Liver (tissue), 9 donors: ENCODE results near the gene MRPL19. TPM values are rescaled to one million over a fixed set of nuclear protein-coding genes. Genes with fewer than 3 reads are reported as not detected.

Source experiments
- DNase-seq: peaks from one replicate; pipeline ENCODE4 v3.0.0-alpha.2; 2017; ENCODE audit warnings: low spot score
- H3K27ac ChIP-seq, 2 donors: one replicate each; pipeline ENCODE4 v1.7.0; 2013; ENCODE audit warnings: inconsistent platforms in 2 of 2, low read length in 2 of 2, control low read depth in 1 of 2, low read depth in 1 of 2, mild to moderate bottlenecking in 1 of 2
- H3K27me3 ChIP-seq, 4 donors: one replicate each; pipeline versions ENCODE4 v1.6.1 to v1.7.0; 2013; ENCODE audit warnings: low read length in 3 of 4, inconsistent platforms in 1 of 4, mild to moderate bottlenecking in 1 of 4, moderate library complexity in 1 of 4; ENCODE audit not compliant: control insufficient read depth in 4 of 4, insufficient read depth in 4 of 4
- H3K36me3 ChIP-seq, 4 donors: one replicate each; pipeline versions ENCODE4 v1.6.1 to v1.7.0; 2013; ENCODE audit warnings: low read length in 3 of 4, mild to moderate bottlenecking in 3 of 4, low read depth in 1 of 4, moderate library complexity in 1 of 4; ENCODE audit not compliant: control insufficient read depth in 4 of 4, insufficient read depth in 3 of 4
- H3K4me1 ChIP-seq, 4 donors: one replicate each; pipeline versions ENCODE4 v1.6.1 to v1.7.0; 2013; ENCODE audit warnings: low read length in 3 of 4, mild to moderate bottlenecking in 3 of 4, moderate library complexity in 1 of 4; ENCODE audit not compliant: control insufficient read depth in 4 of 4, insufficient read depth in 4 of 4
- H3K4me3 ChIP-seq, 3 donors: one replicate each; pipeline versions ENCODE4 v1.6.1 to v1.7.0; 2013; ENCODE audit warnings: low read length in 3 of 3, control low read depth in 1 of 3, low read depth in 1 of 3, mild to moderate bottlenecking in 1 of 3
- H3K9ac ChIP-seq, 2 donors: one replicate each; pipeline ENCODE4 v1.7.0; 2013; ENCODE audit warnings: low read length in 2 of 2, mild to moderate bottlenecking in 2 of 2, moderate library complexity in 2 of 2, control low read depth in 1 of 2, low read depth in 1 of 2
- H3K9me3 ChIP-seq, 4 donors: one replicate each; pipeline versions ENCODE4 v1.6.1 to v1.7.0; 2013; ENCODE audit warnings: low read length in 3 of 4; ENCODE audit not compliant: control insufficient read depth in 4 of 4
- EGR1 ChIP-seq, 2 donors: IDR thresholded peaks; 2 replicates each; pipeline ENCODE4 v1.6.1; 2016 to 2018; ENCODE audit warnings: antibody characterized with exemption in 2 of 2, low read depth in 2 of 2
- FOXA1 ChIP-seq: IDR thresholded peaks from 2 replicates; pipeline ENCODE4 v1.6.1; 2016; ENCODE audit warnings: antibody characterized with exemption
- FOXA2 ChIP-seq: IDR thresholded peaks from 2 replicates; pipeline ENCODE4 v1.6.1; 2016; ENCODE audit warnings: antibody characterized with exemption
- HNF4A ChIP-seq, 2 donors: conservative IDR thresholded peaks; 2 replicates each; pipeline ENCODE4 v1.6.1; 2016; ENCODE audit warnings: antibody characterized with exemption in 2 of 2, mild to moderate bottlenecking in 2 of 2
- HNF4G ChIP-seq: IDR thresholded peaks from 2 replicates; pipeline ENCODE4 v1.6.1; 2016; ENCODE audit warnings: antibody characterized with exemption
- JUND ChIP-seq, 2 donors: IDR thresholded peaks; 2 replicates each; pipeline ENCODE4 v1.6.1; 2016; ENCODE audit warnings: antibody characterized with exemption in 2 of 2
- NR2F2 ChIP-seq: IDR thresholded peaks from 2 replicates; pipeline ENCODE4 v1.6.1; 2016; ENCODE audit warnings: antibody characterized with exemption
- RAD21 ChIP-seq, 2 donors: IDR thresholded peaks; 2 replicates each; pipeline ENCODE4 v1.6.1; 2016; ENCODE audit warnings: antibody characterized with exemption in 2 of 2, mild to moderate bottlenecking in 2 of 2
- RXRA ChIP-seq, 2 donors: IDR thresholded peaks; 2 replicates each; pipeline ENCODE4 v1.6.1; 2017 to 2018; ENCODE audit warnings: antibody characterized with exemption in 2 of 2, mild to moderate bottlenecking in 1 of 2
- YY1 ChIP-seq: IDR thresholded peaks from 2 replicates; pipeline ENCODE4 v1.6.1; 2016; ENCODE audit warnings: antibody characterized with exemption, mild to moderate bottlenecking
- WGBS: extraction: QIAGEN DNeasy Blood & Tissue Kit; methylation state at CpG from one replicate; pipeline ENCODE4 v1.1.7; 2013; 5-methylcytosine and 5-hydroxymethylcytosine counted together
- polyA plus RNA-seq, 2 donors: library from polyadenylated mRNA; stranded (reverse) in 1 of 2; unstranded in 1 of 2; fragments of 200-250 nt in 1 of 2; fragments of >200 nt in 1 of 2; fragmentation: Nextera tagmentation in 1 of 2; extraction: Ambion mirVana in 1 of 2; gene quantifications; one replicate each; pipeline versions ENCODE4 v1.2.1 to v1.2.3, GENCODE V29; 2013 to 2015
- total RNA-seq, 2 donors: library from RNA; depleted of rRNA; stranded (reverse); fragments of >200 nt; gene quantifications; one replicate each; pipeline ENCODE4 v1.2.3, GENCODE V29; 2014
- TF ChIP-seq, protein P1 (sequence below): IDR thresholded peaks from 2 replicates; pipeline ENCODE4 v1.6.1; 2016; ENCODE audit warnings: antibody characterized with exemption
- TF ChIP-seq, protein P2 (sequence below): IDR thresholded peaks from 2 replicates; pipeline ENCODE4 v1.6.1; 2016; ENCODE audit warnings: antibody characterized with exemption
- TF ChIP-seq, protein P3 (sequence below): IDR thresholded peaks from 2 replicates; pipeline ENCODE4 v1.6.1; 2016; ENCODE audit warnings: antibody characterized with exemption, mild to moderate bottlenecking
- TF ChIP-seq, protein P4 (sequence below): IDR thresholded peaks from 2 replicates; pipeline ENCODE4 v1.6.1; 2016; ENCODE audit warnings: antibody characterized with exemption
- TF ChIP-seq, protein P5 (sequence below): fragments of 150-350 bp; IDR thresholded peaks from 2 replicates; pipeline ENCODE4 v1.5.1; 2017; ENCODE audit warnings: improper control_type of control experiment, low read depth, low read length; ENCODE audit not compliant: missing input control
- donor health status: healthy.
- donor health status: healthy.
- donor health status: healthy.
- donor health status: healthy.
- donor health status: healthy.

The MRPL19 gene
- total and polyA plus RNA-seq, 4 donors: 34.8 to 58.5 (median 42.6) TPM

DNA sequence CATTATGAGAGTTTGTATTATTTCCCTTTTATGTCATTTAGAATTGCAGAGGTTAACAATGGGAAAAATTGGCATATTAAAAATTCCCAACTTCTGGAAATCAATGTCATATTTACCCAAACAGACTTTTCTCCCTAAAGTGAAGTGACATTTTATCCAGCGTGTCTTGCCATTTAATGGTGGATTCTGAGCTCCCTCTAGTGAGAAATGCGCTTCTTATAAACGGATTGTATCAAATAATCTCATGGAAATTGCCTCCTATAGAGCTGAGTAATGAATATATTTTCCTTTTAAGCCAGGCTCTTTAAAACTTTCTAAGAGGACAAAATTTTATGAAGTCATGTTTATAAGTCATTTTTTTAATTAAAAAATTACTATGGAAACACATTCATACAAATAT lies 69.8 kb downstream of the MRPL19 start:
- Histone ChIP-seq H3K4me3 (no peak overlapping the region), H3K4me1 (peaks cover 0 to 3% (median 1%) of the 10 kb centered on the region in 4 donors), H3K9me3 (no peaks in the 10 kb centered on the region), H3K27me3 (no peaks in the 10 kb centered on the region), H3K36me3 (no peaks in the 10 kb centered on the region), H3K9ac (no peak overlapping the region), H3K27ac (no peak overlapping the region)
- DNase-seq: no peak
- 69% methylated on average over 3 of the region's 3 CpGs for WGBS
- TF ChIP-seq EGR1 (IDR thresholded peaks at IDR 0.05; ENCODE audit: low read depth in 2 of 2) (no peak), RAD21 (IDR thresholded peaks at IDR 0.05) (peak; percentile 30 to 45)

DNA sequence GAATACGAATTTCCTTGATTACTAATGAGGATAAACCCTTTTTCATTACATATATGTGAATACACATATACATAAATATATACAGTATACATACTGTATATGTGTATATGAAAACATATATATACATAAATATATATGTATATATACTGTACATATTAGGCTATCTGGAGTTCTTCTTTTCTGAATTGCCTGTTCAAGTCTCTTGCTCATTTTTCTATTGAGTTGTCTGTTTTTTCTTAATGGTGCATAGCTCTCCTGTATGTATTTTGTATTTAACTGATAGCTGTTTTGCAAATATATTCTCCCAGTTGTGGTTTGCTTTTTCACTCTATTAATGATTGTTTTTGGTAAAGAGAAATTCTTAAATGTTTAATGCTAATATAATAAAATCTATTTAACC lies 73.0 kb downstream of the MRPL19 start:
- TF ChIP-seq, protein P1, sequence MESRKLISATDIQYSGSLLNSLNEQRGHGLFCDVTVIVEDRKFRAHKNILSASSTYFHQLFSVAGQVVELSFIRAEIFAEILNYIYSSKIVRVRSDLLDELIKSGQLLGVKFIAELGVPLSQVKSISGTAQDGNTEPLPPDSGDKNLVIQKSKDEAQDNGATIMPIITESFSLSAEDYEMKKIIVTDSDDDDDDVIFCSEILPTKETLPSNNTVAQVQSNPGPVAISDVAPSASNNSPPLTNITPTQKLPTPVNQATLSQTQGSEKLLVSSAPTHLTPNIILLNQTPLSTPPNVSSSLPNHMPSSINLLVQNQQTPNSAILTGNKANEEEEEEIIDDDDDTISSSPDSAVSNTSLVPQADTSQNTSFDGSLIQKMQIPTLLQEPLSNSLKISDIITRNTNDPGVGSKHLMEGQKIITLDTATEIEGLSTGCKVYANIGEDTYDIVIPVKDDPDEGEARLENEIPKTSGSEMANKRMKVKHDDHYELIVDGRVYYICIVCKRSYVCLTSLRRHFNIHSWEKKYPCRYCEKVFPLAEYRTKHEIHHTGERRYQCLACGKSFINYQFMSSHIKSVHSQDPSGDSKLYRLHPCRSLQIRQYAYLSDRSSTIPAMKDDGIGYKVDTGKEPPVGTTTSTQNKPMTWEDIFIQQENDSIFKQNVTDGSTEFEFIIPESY: no peak
- TF ChIP-seq YY1 (no peak), EGR1 (IDR thresholded peaks at IDR 0.05; ENCODE audit: low read depth in 2 of 2) (no peak), FOXA1 (no peak), NR2F2 (no peak), HNF4G (no peak), RAD21 (IDR thresholded peaks at IDR 0.05) (no peak), FOXA2 (no peak), RXRA (IDR thresholded peaks at IDR 0.05) (no peak), JUND (IDR thresholded peaks at IDR 0.05) (no peak), HNF4A (conservative IDR thresholded peaks at IDR 0.05) (no peak)
- TF ChIP-seq, protein P2, sequence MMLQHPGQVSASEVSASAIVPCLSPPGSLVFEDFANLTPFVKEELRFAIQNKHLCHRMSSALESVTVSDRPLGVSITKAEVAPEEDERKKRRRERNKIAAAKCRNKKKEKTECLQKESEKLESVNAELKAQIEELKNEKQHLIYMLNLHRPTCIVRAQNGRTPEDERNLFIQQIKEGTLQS: no peak
- TF ChIP-seq, protein P3, sequence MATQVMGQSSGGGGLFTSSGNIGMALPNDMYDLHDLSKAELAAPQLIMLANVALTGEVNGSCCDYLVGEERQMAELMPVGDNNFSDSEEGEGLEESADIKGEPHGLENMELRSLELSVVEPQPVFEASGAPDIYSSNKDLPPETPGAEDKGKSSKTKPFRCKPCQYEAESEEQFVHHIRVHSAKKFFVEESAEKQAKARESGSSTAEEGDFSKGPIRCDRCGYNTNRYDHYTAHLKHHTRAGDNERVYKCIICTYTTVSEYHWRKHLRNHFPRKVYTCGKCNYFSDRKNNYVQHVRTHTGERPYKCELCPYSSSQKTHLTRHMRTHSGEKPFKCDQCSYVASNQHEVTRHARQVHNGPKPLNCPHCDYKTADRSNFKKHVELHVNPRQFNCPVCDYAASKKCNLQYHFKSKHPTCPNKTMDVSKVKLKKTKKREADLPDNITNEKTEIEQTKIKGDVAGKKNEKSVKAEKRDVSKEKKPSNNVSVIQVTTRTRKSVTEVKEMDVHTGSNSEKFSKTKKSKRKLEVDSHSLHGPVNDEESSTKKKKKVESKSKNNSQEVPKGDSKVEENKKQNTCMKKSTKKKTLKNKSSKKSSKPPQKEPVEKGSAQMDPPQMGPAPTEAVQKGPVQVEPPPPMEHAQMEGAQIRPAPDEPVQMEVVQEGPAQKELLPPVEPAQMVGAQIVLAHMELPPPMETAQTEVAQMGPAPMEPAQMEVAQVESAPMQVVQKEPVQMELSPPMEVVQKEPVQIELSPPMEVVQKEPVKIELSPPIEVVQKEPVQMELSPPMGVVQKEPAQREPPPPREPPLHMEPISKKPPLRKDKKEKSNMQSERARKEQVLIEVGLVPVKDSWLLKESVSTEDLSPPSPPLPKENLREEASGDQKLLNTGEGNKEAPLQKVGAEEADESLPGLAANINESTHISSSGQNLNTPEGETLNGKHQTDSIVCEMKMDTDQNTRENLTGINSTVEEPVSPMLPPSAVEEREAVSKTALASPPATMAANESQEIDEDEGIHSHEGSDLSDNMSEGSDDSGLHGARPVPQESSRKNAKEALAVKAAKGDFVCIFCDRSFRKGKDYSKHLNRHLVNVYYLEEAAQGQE: no peak
- TF ChIP-seq, protein P4, sequence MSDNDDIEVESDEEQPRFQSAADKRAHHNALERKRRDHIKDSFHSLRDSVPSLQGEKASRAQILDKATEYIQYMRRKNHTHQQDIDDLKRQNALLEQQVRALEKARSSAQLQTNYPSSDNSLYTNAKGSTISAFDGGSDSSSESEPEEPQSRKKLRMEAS: no peak
- TF ChIP-seq, protein P5, sequence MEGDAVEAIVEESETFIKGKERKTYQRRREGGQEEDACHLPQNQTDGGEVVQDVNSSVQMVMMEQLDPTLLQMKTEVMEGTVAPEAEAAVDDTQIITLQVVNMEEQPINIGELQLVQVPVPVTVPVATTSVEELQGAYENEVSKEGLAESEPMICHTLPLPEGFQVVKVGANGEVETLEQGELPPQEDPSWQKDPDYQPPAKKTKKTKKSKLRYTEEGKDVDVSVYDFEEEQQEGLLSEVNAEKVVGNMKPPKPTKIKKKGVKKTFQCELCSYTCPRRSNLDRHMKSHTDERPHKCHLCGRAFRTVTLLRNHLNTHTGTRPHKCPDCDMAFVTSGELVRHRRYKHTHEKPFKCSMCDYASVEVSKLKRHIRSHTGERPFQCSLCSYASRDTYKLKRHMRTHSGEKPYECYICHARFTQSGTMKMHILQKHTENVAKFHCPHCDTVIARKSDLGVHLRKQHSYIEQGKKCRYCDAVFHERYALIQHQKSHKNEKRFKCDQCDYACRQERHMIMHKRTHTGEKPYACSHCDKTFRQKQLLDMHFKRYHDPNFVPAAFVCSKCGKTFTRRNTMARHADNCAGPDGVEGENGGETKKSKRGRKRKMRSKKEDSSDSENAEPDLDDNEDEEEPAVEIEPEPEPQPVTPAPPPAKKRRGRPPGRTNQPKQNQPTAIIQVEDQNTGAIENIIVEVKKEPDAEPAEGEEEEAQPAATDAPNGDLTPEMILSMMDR: no peak
- H3K9ac ChIP-seq: no peak overlapping the region
- no peaks in the 10 kb centered on the region for H3K27me3 ChIP-seq
- no peaks in the 10 kb centered on the region for H3K36me3 ChIP-seq
- 94% methylated on average over 1 of the region's 1 CpG for WGBS
- no peaks in the 10 kb centered on the region for H3K9me3 ChIP-seq
- peaks cover 0 to under 1% (median 0%) of the 10 kb centered on the region in 4 donors for H3K4me1 ChIP-seq
- H3K4me3 ChIP-seq: no peak overlapping the region
- DNase-seq: no peak
- H3K27ac ChIP-seq: no peak overlapping the region
